Spleen (tissue), 7 donors: ENCODE measurements around the gene CYBA.
A peak's percentile ranks its signal among the peaks of the same experiment; 100 is the strongest.

Experiments used
- POLR2A ChIP-seq, 3 donors: fragments of 450-650 bp; IDR thresholded peaks; one replicate each; pipeline ENCODE4 v1.5.1; 2017; ENCODE audit warnings: antibody characterized with exemption in 3 of 3, mild to moderate bottlenecking in 1 of 3
- TF ChIP-seq, protein P1 (sequence below), 11 experiments: fragments of 200-600 bp in 7 of 11; fragments of 450-650 bp in 4 of 11; sonication (generic) in 4 of 11; IDR thresholded peaks in 8 of 11; conservative IDR thresholded peaks in 3 of 11; 1 replicate in 7 of 11; 2 replicates in 4 of 11; pipeline versions ENCODE4 v1.4.0 to v1.8.0; 2016 to 2021; ENCODE audit warnings: antibody characterized with exemption in 11 of 11, inconsistent platforms in 4 of 11, mild to moderate bottlenecking in 1 of 11
- donor health status: DM: no; HTN: no; CAD: no; lungs with moderate emphysema.
- donor health status: DM: no; HTN: no; CAD: no.
- donor health status: DM: no; HTN: no; CAD: no.

- TF ChIP-seq, protein P1, sequence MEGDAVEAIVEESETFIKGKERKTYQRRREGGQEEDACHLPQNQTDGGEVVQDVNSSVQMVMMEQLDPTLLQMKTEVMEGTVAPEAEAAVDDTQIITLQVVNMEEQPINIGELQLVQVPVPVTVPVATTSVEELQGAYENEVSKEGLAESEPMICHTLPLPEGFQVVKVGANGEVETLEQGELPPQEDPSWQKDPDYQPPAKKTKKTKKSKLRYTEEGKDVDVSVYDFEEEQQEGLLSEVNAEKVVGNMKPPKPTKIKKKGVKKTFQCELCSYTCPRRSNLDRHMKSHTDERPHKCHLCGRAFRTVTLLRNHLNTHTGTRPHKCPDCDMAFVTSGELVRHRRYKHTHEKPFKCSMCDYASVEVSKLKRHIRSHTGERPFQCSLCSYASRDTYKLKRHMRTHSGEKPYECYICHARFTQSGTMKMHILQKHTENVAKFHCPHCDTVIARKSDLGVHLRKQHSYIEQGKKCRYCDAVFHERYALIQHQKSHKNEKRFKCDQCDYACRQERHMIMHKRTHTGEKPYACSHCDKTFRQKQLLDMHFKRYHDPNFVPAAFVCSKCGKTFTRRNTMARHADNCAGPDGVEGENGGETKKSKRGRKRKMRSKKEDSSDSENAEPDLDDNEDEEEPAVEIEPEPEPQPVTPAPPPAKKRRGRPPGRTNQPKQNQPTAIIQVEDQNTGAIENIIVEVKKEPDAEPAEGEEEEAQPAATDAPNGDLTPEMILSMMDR (IDR thresholded peaks at IDR 0.05 in 8 of 11, conservative IDR thresholded peaks at IDR 0.05 in 3 of 11): peak in 8 of 11 experiments; percentile 40 to 65 (median 56)
- TF ChIP-seq POLR2A (IDR thresholded peaks at IDR 0.05): no peak
These were observed 22.3 kb downstream of the CYBA start for GRCh38 chr16:88628512-88628974.
